HG03460 (cell line): Measurements from ENCODE around the gene HMGCS2.

ENCODE experiments used
- ATAC-seq: cut with Tn5 transposase; IDR thresholded peaks from one replicate; pipeline ENCODE4 v1.9.1; 2021; ENCODE audit not compliant: unreplicated experiment

The HMGCS2 gene

DNA sequence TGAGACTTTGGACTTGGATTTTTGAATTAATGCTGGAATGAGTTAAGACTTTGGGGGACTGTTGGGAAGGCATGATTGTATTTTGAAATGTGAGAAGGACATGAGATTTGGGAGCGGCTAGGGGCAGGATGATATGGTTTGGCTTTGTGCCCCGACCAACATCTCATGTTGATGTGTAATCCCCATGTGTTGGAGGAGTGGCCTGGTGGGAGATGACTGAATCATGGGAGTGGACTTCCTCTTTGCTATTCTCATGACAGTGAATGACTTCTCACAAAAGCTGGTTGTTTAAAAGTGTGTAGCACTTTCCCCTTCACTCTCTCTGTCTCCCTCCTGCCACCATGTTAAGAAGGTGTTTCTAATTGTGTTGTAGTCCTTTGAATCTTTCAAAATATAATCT is 66.3 kb downstream of the HMGCS2 start:
- no peak for ATAC-seq

- no peak for ATAC-seq
Observed at GRCh38 chr1:119701659-119702058, 67.0 kb downstream of the HMGCS2 start.

- ATAC-seq, result no peak
Observed at GRCh38 chr1:119700326-119700725, 68.4 kb downstream of the HMGCS2 start.
